HEK293T (cell line): ENCODE measurements around the gene LARP4B.

Experiments
- ARNT ChIP-seq: fragments of 450-650 bp; IDR thresholded peaks from 2 replicates; pipeline ENCODE4 v1.6.1; 2017; ENCODE audit warnings: mild to moderate bottlenecking
- BHLHE40 ChIP-seq: fragments of 450-650 bp; IDR thresholded peaks from 2 replicates; pipeline ENCODE4 v1.6.1; 2016; ENCODE audit warnings: mild to moderate bottlenecking, moderate library complexity, borderline replicate concordance
- CTBP1 ChIP-seq: fragments of 450-650 bp; IDR thresholded peaks from 2 replicates; pipeline ENCODE4 v1.6.1; 2016; ENCODE audit warnings: borderline replicate concordance
- ELF4 ChIP-seq: fragments of 450-650 bp; IDR thresholded peaks from 2 replicates; pipeline ENCODE4 v1.6.1; 2017; ENCODE audit warnings: antibody characterized with exemption
- FOXM1 ChIP-seq: fragments of 450-650 bp; IDR thresholded peaks from 2 replicates; pipeline ENCODE4 v1.6.1; 2017; ENCODE audit warnings: mild to moderate bottlenecking, borderline replicate concordance
- NFRKB ChIP-seq: fragments of 450-650 bp; IDR thresholded peaks from 2 replicates; pipeline ENCODE4 v1.6.1; 2016; ENCODE audit warnings: mild to moderate bottlenecking, moderate library complexity
- PKNOX1 ChIP-seq: fragments of 450-650 bp; IDR thresholded peaks from 2 replicates; pipeline ENCODE4 v1.6.1; 2016
- SP1 ChIP-seq: fragments of 450-650 bp; IDR thresholded peaks from 2 replicates; pipeline ENCODE4 v1.6.1; 2017
- ZNF384 ChIP-seq: fragments of 450-650 bp; IDR thresholded peaks from 2 replicates; pipeline ENCODE4 v1.6.1; 2016

GRCh38 chr10:923844-924523, 7.5 kb downstream of the LARP4B start:
- TF ChIP-seq SP1 (no peak), BHLHE40 (no peak), PKNOX1 (no peak), CTBP1 (no peak), NFRKB (no peak), ZNF384 (no peak), FOXM1 (no peak), ELF4 (no peak), ARNT (no peak)
